IMR-90 (cell line): Measurements from ENCODE around the gene UBE2D4. TPM values are rescaled to one million over a fixed set of nuclear protein-coding genes. Genes with fewer than 3 reads are reported as not detected.

Experiments
- ATAC-seq: fragments of 200-7000 bp; cut with Tn5 transposase; 2 replicates; pipeline ENCODE4 v1.9.1; 2020; ENCODE audit warnings: low read depth, mild to moderate bottlenecking, moderate library complexity
- BruUV-seq: library from RNA; stranded (reverse); fragments of 400-500 nt; replicated peaks from 2 replicates; lab custom pipeline; 2021; lab: Mats Ljungman, UMichigan
- CTCF ChIA-PET: fragments of 300-600 bp; formaldehyde crosslinking; extraction: SDS; loops from one replicate; lab custom pipeline; 2021; ENCODE audit warnings: antibody characterized with exemption; lab: Yijun Ruan, JAX
- POLR2A ChIA-PET: fragments of 300-600 bp; sonication (Branson Sonifier 250); formaldehyde crosslinking; loops from one replicate; lab custom pipeline; 2022; ENCODE audit warnings: antibody characterized with exemption; ENCODE audit not compliant: unreplicated experiment; lab: Charles Lee
- DNase-seq: peaks from one replicate; pipeline ENCODE4 v3.0.0; 2013
- H2AFZ ChIP-seq: replicated peaks from 2 replicates; pipeline ENCODE3; 2013; ENCODE audit warnings: low read length, mild to moderate bottlenecking; ENCODE audit not compliant: poor library complexity
- H2AK5ac ChIP-seq: 2 replicates; pipeline ENCODE4 v1.6.1; 2013; ENCODE audit warnings: low read depth, low read length, inconsistent platforms
- H2AK9ac ChIP-seq: replicated peaks from 2 replicates; pipeline ENCODE3; 2013; ENCODE audit warnings: mild to moderate bottlenecking, low read depth, low read length, moderate library complexity; ENCODE audit not compliant: poor library complexity
- H2BK120ac ChIP-seq: 2 replicates; pipeline ENCODE4 v1.6.1; 2013; ENCODE audit warnings: low read depth, low read length, inconsistent platforms
- H2BK15ac ChIP-seq: 3 replicates; pipeline ENCODE4 v1.6.1; 2013; ENCODE audit warnings: low read depth, low read length, inconsistent platforms
- H2BK20ac ChIP-seq: 2 replicates; pipeline ENCODE4 v1.6.1; 2013; ENCODE audit warnings: low read depth, mild to moderate bottlenecking, inconsistent platforms, low read length, moderate library complexity
- H2BK5ac ChIP-seq: 2 replicates; pipeline ENCODE4 v1.6.1; 2013; ENCODE audit warnings: mild to moderate bottlenecking, low read depth, low read length, inconsistent platforms; ENCODE audit not compliant: poor library complexity, severe bottlenecking
- H3K14ac ChIP-seq: replicated peaks from 2 replicates; pipeline ENCODE4 v1.6.1; 2013; ENCODE audit warnings: low read depth, low read length, inconsistent platforms
- H3K18ac ChIP-seq: 2 replicates; pipeline ENCODE4 v1.6.1; 2013; ENCODE audit warnings: low read depth, low read length, control low read depth
- H3K23ac ChIP-seq: 2 replicates; pipeline ENCODE4 v1.6.1; 2013; ENCODE audit warnings: low read depth, low read length, inconsistent platforms
- H3K27ac ChIP-seq: 2 replicates; pipeline ENCODE4 v1.5.1; 2013; ENCODE audit warnings: mild to moderate bottlenecking, control low read depth, low read length; ENCODE audit not compliant: insufficient read depth
- H3K27me3 ChIP-seq: 2 replicates; pipeline ENCODE4 v1.6.1; 2013; ENCODE audit warnings: low read length; ENCODE audit not compliant: control insufficient read depth, insufficient read depth
- H3K36me3 ChIP-seq: 2 replicates; pipeline ENCODE4 v1.6.1; 2013; ENCODE audit warnings: low read length, mixed read lengths; ENCODE audit not compliant: control insufficient read depth, insufficient read depth
- H3K4ac ChIP-seq: 2 replicates; pipeline ENCODE4 v1.6.1; 2013; ENCODE audit warnings: low read depth, low read length, inconsistent platforms
- H3K4me1 ChIP-seq: 2 replicates; pipeline ENCODE4 v1.6.1; 2013; ENCODE audit warnings: low read length, mixed read lengths; ENCODE audit not compliant: control insufficient read depth, insufficient read depth
- H3K4me2 ChIP-seq: 2 replicates; pipeline ENCODE4 v1.6.1; 2013; ENCODE audit warnings: low read depth, mild to moderate bottlenecking, control low read depth, low read length, moderate library complexity
- H3K4me3 ChIP-seq: 2 replicates; pipeline ENCODE4 v1.5.1; 2013; ENCODE audit warnings: low read depth, mild to moderate bottlenecking, control low read depth, low read length, moderate library complexity; ENCODE audit not compliant: insufficient read depth
- H3K56ac ChIP-seq: 2 replicates; pipeline ENCODE4 v1.6.1; 2013; ENCODE audit warnings: low read length, inconsistent platforms; ENCODE audit not compliant: insufficient read depth; ENCODE audit errors: extremely low read depth
- H3K79me1 ChIP-seq, 2 experiments: 2 replicates each; pipeline ENCODE4 v1.6.1; 2013; ENCODE audit warnings: low read length in 2 of 2, inconsistent platforms in 1 of 2, low read depth in 1 of 2
- H3K9ac ChIP-seq: 2 replicates; pipeline ENCODE4 v1.6.1; 2013; ENCODE audit warnings: low read depth, low read length, control low read depth
- H3K9me1 ChIP-seq: 2 replicates; pipeline ENCODE4 v1.6.1; 2013; ENCODE audit warnings: low read length, inconsistent platforms; ENCODE audit not compliant: insufficient read depth
- H3K9me3 ChIP-seq: 2 replicates; pipeline ENCODE4 v1.6.1; 2013; ENCODE audit warnings: low read length; ENCODE audit not compliant: control insufficient read depth, insufficient read depth
- H4K20me1 ChIP-seq: 2 replicates; pipeline ENCODE4 v1.6.1; 2013; ENCODE audit warnings: low read length, inconsistent platforms; ENCODE audit not compliant: insufficient read depth
- H4K5ac ChIP-seq: 2 replicates; pipeline ENCODE4 v1.6.1; 2013; ENCODE audit warnings: mild to moderate bottlenecking, low read depth, low read length, control low read depth
- H4K8ac ChIP-seq, 2 experiments: 2 replicates each; pipeline ENCODE4 v1.6.1; 2013; ENCODE audit warnings: low read depth in 2 of 2, low read length in 2 of 2, control low read depth in 1 of 2, inconsistent platforms in 1 of 2
- H4K91ac ChIP-seq: 2 replicates; pipeline ENCODE4 v1.6.1; 2013; ENCODE audit warnings: low read depth, low read length, inconsistent platforms; ENCODE audit not compliant: insufficient read depth
- BHLHE40 ChIP-seq: fragments of 150-350 bp; IDR thresholded peaks from 2 replicates; pipeline ENCODE4 v1.6.1; 2016; ENCODE audit warnings: mild to moderate bottlenecking, low read depth, low read length
- CEBPB ChIP-seq: IDR thresholded peaks from 2 replicates; pipeline ENCODE4 v1.6.1; 2012; ENCODE audit warnings: low read depth, low read length, improper control_type of control experiment
- CHD1 ChIP-seq: IDR thresholded peaks from 2 replicates; pipeline ENCODE4 v1.6.1; 2012; ENCODE audit warnings: low read depth, low read length, improper control_type of control experiment
- CTCF ChIP-seq: conservative IDR thresholded peaks from 2 replicates; pipeline ENCODE4 v1.5.1; 2012; ENCODE audit warnings: mild to moderate bottlenecking, low read depth, low read length, improper control_type of control experiment
- ELK1 ChIP-seq: fragments of 150-350 bp; IDR thresholded peaks from 2 replicates; pipeline ENCODE4 v1.6.1; 2016; ENCODE audit warnings: low read depth, mild to moderate bottlenecking, low read length, moderate library complexity, borderline replicate concordance
- FOS ChIP-seq: fragments of 150-350 bp; IDR thresholded peaks from 2 replicates; pipeline ENCODE4 v1.6.1; 2016; ENCODE audit warnings: low read depth, low read length
- MAFK ChIP-seq: IDR thresholded peaks from 2 replicates; pipeline ENCODE4 v1.6.1; 2012; ENCODE audit warnings: low read depth, low read length, improper control_type of control experiment
- MAZ ChIP-seq: IDR thresholded peaks from 2 replicates; pipeline ENCODE4 v1.6.1; 2012; ENCODE audit warnings: low read depth, mild to moderate bottlenecking, low read length, improper control_type of control experiment, moderate library complexity, borderline replicate concordance
- MXI1 ChIP-seq: IDR thresholded peaks from 2 replicates; pipeline ENCODE4 v1.6.1; 2012; ENCODE audit warnings: low read depth, mild to moderate bottlenecking, low read length, moderate library complexity, borderline replicate concordance
- NFE2L2 ChIP-seq: fragments of 150-350 bp; IDR thresholded peaks from 2 replicates; pipeline ENCODE4 v1.6.1; 2016; ENCODE audit warnings: low read depth, mild to moderate bottlenecking, low read length
- POLR2A ChIP-seq: IDR thresholded peaks from 2 replicates; pipeline ENCODE4 v1.6.1; 2012; ENCODE audit warnings: mild to moderate bottlenecking, low read depth, low read length
- RAD21 ChIP-seq: IDR thresholded peaks from 2 replicates; pipeline ENCODE4 v1.6.1; 2012; ENCODE audit warnings: low read length, improper control_type of control experiment
- RCOR1 ChIP-seq: IDR thresholded peaks from 2 replicates; pipeline ENCODE4 v1.6.1; 2012; ENCODE audit warnings: mild to moderate bottlenecking, low read length, improper control_type of control experiment; ENCODE audit not compliant: insufficient replicate concordance
- RFX5 ChIP-seq: IDR thresholded peaks from 2 replicates; pipeline ENCODE4 v1.8.0; 2012; ENCODE audit warnings: low read depth, mild to moderate bottlenecking, low read length, moderate library complexity
- SMC3 ChIP-seq: fragments of 150-350 bp; IDR thresholded peaks from 2 replicates; pipeline ENCODE4 v1.6.1; 2016; ENCODE audit warnings: low read depth, mild to moderate bottlenecking, antibody characterized with exemption, low read length, moderate library complexity
- USF2 ChIP-seq: fragments of 150-350 bp; IDR thresholded peaks from 2 replicates; pipeline ENCODE4 v1.6.1; 2017; ENCODE audit warnings: mild to moderate bottlenecking, antibody characterized with exemption, low read length, low read depth
- WGBS, 2 experiments: methylation state at CpG; one replicate each; pipeline versions ENCODE4 v1.1.5 to v1.1.7; 2013; ENCODE audit warnings: missing lambda C conversion rate in 2 of 2; ENCODE audit not compliant: insufficient read length in 1 of 2; ENCODE audit errors: extremely low coverage in 2 of 2; 5-methylcytosine and 5-hydroxymethylcytosine counted together
- dilution Hi-C: fragments of 300-500 bp; cut with HindIII; formaldehyde crosslinking; loops from one replicate; pipeline ENCODE4 v1.14.3; 2018; ENCODE audit warnings: low sequenced_read_pairs; ENCODE audit not compliant: unreplicated experiment
- in situ Hi-C: fragments of 300-500 bp; cut with MboI; formaldehyde crosslinking; loops from 3 replicates; pipeline ENCODE4 v1.14.3; 2019; ENCODE audit warnings: low sequenced_read_pairs, inconsistent platforms, mixed read lengths
- intact Hi-C: fragments of 100-400 bp; cut with micrococcal nuclease; formaldehyde crosslinking; loops from 2 replicates; pipeline ENCODE4 v1.10.0; 2022
- polyA plus RNA-seq, 3 experiments: library from polyadenylated mRNA; depleted of rRNA; stranded (reverse); fragments of >200 nt; gene quantifications; 2 replicates each; pipeline ENCODE4 v1.2.3, GENCODE V29; 2012; ENCODE audit warnings: low replicate concordance in 1 of 3
- total RNA-seq: library from RNA; depleted of rRNA; stranded (reverse); fragments of >200 nt; gene quantifications from 2 replicates; pipeline ENCODE4 v1.2.3, GENCODE V29; 2012

UBE2D4 gene
- total and polyA plus RNA-seq, 2 of the 4 experiments (the other 2 are of a cell fraction), result 9.7 to 10.5 TPM

- dilution Hi-C loops, result no loop called here
- in situ Hi-C loops, result no loop called here
These were observed 4.8 kb upstream of the UBE2D4 start for GRCh38 chr7:43921423-43921822.

More at GRCh38 chr7:43921423-43921822, 4.8 kb upstream of the UBE2D4 start:
- ATAC-seq (no peak), DNase-seq (no peak)
- Histone ChIP-seq H3K14ac (no peak overlapping the region), H3K4ac (no peak overlapping the region), H3K27me3 (no peaks in the 10 kb centered on the region), H2AK9ac (no peak overlapping the region), H2AFZ (no peak overlapping the region), H4K8ac (no peak overlapping the region), H3K4me3 (no peak overlapping the region), H3K56ac (no peak overlapping the region), H3K36me3 (no peaks in the 10 kb centered on the region), H4K91ac (no peak overlapping the region), H3K9me3 (no peaks in the 10 kb centered on the region), H3K9me1 (no peaks in the 10 kb centered on the region), H2BK20ac (no peak overlapping the region), H2BK15ac (no peak overlapping the region), H3K9ac (no peak overlapping the region), H4K20me1 (no peaks in the 10 kb centered on the region), H2AK5ac (no peak overlapping the region), H3K27ac (no peak overlapping the region), H3K79me1 (peaks cover 0 to 11% of the 10 kb centered on the region in 2 experiments; a peak in 1 of 4 replicates), H3K23ac (no peak overlapping the region), H3K4me1 (no peaks in the 10 kb centered on the region), H4K5ac (no peak overlapping the region), H2BK120ac (no peak overlapping the region), H2BK5ac (no peak overlapping the region), H3K4me2 (no peak overlapping the region), H3K18ac (no peak overlapping the region)
- TF ChIP-seq MXI1, result no peak
- TF ChIP-seq CEBPB, result no peak
- no peak for TF ChIP-seq MAFK
- TF ChIP-seq CTCF, result no peak
- TF ChIP-seq CHD1, result no peak
- TF ChIP-seq RAD21, result no peak
- TF ChIP-seq NFE2L2, result no peak
- TF ChIP-seq RFX5, result no peak
- no peak for TF ChIP-seq SMC3
- no peak for TF ChIP-seq BHLHE40
- no peak for TF ChIP-seq RCOR1
- TF ChIP-seq USF2, result no peak
- no peak for TF ChIP-seq ELK1
- no peak for TF ChIP-seq FOS
- no peak for TF ChIP-seq MAZ
- no peak for TF ChIP-seq POLR2A
- intact Hi-C loops, result no loop called here
- ChIA-PET CTCF (interaction anchor here (0.6 kb wide), 1 partner anchor 1470 kb away, joined by 3 read pairs; no protein-coding TSS in a partner anchor), POLR2A (no interaction called here)
- no CpG with 5 or more reads among the region's 2 CpGs for WGBS, 2 experiments
- BruUV-seq, result no TSS peak
